ENCODE data around the gene TMTC4. TPM values are rescaled to one million over a fixed set of nuclear protein-coding genes. Genes with fewer than 3 reads are reported as not detected.

TMTC4 gene
- total RNA-seq, 2 experiments from 2014 or later: 8.0 to 9.3 TPM

GRCh38 chr13:100613031-100613430, 61.6 kb downstream of the TMTC4 start:
- ATAC-seq (ENCODE audit: poor library complexity) (no peak), DNase-seq (no peak)
- Histone ChIP-seq H3K9me3 (ENCODE audit: control insufficient read depth in 1 of 2, insufficient read depth in 1 of 2, low read length in 2 of 2) (no peaks in the 10 kb centered on the region), H3K36me3 (ENCODE audit: insufficient read depth, low read length) (peaks cover 7% of the 10 kb centered on the region), H3K4me3 (ENCODE audit: low read length) (no peak overlapping the region), H3K4me1 (ENCODE audit: insufficient read depth, low read length) (peaks cover 4% of the 10 kb centered on the region), H3K27ac (ENCODE audit: low read depth in 1 of 2, low read length in 2 of 2) (no peak overlapping the region), H3K27me3 (ENCODE audit: control insufficient read depth in 1 of 2, insufficient read depth in 2 of 2, low read length in 2 of 2) (no peaks in the 10 kb centered on the region)
- H3K27ac Mint-ChIP-seq: no peak overlapping the region
- H3K4me1 Mint-ChIP-seq (ENCODE audit: low read depth): peaks cover 8% of the 10 kb centered on the region
- ChIA-PET CTCF (no interaction called here), POLR2A (no interaction called here)
- no peak overlapping the region for H3K4me3 Mint-ChIP-seq
- TF ChIP-seq, protein P1, sequence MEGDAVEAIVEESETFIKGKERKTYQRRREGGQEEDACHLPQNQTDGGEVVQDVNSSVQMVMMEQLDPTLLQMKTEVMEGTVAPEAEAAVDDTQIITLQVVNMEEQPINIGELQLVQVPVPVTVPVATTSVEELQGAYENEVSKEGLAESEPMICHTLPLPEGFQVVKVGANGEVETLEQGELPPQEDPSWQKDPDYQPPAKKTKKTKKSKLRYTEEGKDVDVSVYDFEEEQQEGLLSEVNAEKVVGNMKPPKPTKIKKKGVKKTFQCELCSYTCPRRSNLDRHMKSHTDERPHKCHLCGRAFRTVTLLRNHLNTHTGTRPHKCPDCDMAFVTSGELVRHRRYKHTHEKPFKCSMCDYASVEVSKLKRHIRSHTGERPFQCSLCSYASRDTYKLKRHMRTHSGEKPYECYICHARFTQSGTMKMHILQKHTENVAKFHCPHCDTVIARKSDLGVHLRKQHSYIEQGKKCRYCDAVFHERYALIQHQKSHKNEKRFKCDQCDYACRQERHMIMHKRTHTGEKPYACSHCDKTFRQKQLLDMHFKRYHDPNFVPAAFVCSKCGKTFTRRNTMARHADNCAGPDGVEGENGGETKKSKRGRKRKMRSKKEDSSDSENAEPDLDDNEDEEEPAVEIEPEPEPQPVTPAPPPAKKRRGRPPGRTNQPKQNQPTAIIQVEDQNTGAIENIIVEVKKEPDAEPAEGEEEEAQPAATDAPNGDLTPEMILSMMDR (IDR thresholded peaks at IDR 0.05): no peak
- intact Hi-C loops (cut with DNase I, micrococcal nuclease): no loop called here
- H3K27me3 Mint-ChIP-seq: no peaks in the 10 kb centered on the region
- no peaks in the 10 kb centered on the region for H3K9me3 Mint-ChIP-seq
- H3K36me3 Mint-ChIP-seq (ENCODE audit: low read depth): peaks cover 31% of the 10 kb centered on the region

DNA sequence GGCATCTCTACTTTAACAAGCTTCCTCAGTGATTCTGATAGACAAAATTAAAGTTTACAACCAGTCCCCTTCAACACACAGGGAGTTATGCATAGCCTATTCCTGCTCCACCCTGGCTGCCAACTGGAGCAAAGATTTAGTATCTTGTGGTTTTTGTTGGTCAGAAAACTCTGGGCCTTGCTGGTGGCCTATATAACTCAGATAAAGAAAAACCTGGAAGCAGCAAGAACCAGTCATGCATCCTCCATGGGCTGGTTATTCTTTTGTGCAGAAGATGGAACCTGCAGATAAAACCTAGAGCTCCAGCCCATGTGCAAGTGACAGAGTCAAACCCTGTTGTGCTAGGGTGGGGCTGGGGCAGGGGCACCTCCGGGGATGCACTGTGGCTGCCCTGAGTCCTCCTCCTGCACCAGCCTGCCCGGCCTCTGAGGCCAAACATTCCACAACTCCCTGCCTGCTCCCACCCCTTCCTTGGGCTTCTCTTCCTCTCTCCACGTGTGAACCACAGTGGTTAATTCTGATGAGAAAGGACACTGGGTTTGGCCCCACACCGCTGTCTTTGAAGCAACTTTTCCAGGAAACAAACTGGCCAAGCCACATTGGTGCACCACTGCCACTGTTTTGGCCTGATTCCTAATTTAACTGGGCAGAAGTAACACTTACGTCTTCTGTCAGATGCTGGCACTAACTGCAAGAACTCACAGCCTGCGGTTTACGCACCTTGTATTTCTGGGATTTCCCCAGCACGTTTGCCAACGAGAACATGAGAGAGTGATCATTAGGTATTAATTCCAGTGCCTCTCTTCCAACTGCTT, 62.7 kb downstream of the TMTC4 start:
- Mint-ChIP-seq H3K4me3 (no peak overlapping the region), H3K27ac (no peak overlapping the region), H3K27me3 (no peaks in the 10 kb centered on the region), H3K9me3 (no peaks in the 10 kb centered on the region), H3K36me3 (ENCODE audit: low read depth) (peaks cover 29% of the 10 kb centered on the region), H3K4me1 (ENCODE audit: low read depth) (peaks cover 8% of the 10 kb centered on the region)
- ATAC-seq (ENCODE audit: poor library complexity) (no peak), DNase-seq (peak in 3 of 14 experiments; percentile 36 to 51 (median 50))
- Histone ChIP-seq H3K27ac (ENCODE audit: low read depth in 1 of 2, low read length in 2 of 2) (no peak overlapping the region), H3K4me1 (ENCODE audit: insufficient read depth, low read length) (peaks cover 4% of the 10 kb centered on the region), H3K36me3 (ENCODE audit: insufficient read depth, low read length) (peaks cover 7% of the 10 kb centered on the region), H3K4me3 (ENCODE audit: low read length) (no peak overlapping the region), H3K9me3 (ENCODE audit: control insufficient read depth in 1 of 2, insufficient read depth in 1 of 2, low read length in 2 of 2) (no peaks in the 10 kb centered on the region), H3K27me3 (ENCODE audit: control insufficient read depth in 1 of 2, insufficient read depth in 2 of 2, low read length in 2 of 2) (no peaks in the 10 kb centered on the region)
- CTCF ChIA-PET: interaction anchor here (1.5 kb wide), 1 partner anchor 51 kb away, joined by 3 read pairs; no protein-coding TSS in a partner anchor
- POLR2A ChIA-PET: no interaction called here
- TF ChIP-seq, protein P1 (IDR thresholded peaks at IDR 0.05): no peak
- intact Hi-C loops (cut with DNase I, micrococcal nuclease): no loop called here

DNA sequence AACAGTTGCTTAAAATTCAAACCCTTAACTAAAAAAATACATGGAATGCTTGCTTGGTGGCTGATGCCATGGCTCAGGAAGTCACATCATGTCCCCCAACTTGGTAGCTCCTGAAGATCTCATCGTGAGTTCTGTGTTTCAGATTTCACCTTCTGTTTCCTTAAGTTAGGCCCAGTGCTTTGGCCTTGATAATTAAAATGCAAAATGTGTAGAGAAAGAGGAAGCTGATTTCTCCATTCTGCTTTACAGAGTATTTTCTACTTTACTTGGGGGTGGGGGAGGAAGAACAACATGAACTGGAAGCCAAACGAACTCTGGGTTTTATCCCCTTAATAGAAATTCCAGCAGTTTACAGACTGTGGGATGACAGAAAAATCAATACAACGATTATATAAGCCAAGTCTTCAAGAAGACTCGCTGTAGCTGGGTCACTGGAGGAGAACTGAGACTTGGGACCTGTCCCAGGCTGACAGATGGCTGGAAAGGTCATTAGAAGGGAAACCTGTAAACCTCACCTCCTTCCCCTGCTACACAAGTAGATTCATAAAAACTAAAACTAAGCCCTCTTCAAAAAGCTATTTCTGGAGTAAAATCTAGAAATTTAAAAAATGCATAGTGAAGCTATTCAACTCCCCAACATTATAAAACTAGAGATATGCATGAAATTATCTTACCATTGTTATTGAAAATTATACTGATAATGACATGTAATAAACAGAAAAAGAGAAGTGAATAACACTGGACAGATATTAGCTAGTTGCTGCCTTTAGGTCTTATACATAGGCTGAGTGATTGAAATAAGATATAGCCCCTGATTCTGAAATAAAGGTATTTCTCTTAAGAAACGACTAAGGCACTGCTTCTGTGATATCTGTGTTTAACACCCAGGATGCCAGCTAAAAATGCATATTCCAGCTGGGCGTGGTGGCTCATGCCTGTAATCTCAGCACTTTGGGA, 63.9 kb downstream of the TMTC4 start:
- ATAC-seq (ENCODE audit: poor library complexity) (no peak), DNase-seq (no peak)
- H3K9me3 Mint-ChIP-seq: no peaks in the 10 kb centered on the region
- no peak overlapping the region for H3K4me3 Mint-ChIP-seq
- Histone ChIP-seq H3K9me3 (ENCODE audit: control insufficient read depth in 1 of 2, insufficient read depth in 1 of 2, low read length in 2 of 2) (no peaks in the 10 kb centered on the region), H3K4me3 (ENCODE audit: low read length) (no peak overlapping the region), H3K27me3 (ENCODE audit: control insufficient read depth in 1 of 2, insufficient read depth in 2 of 2, low read length in 2 of 2) (no peaks in the 10 kb centered on the region), H3K36me3 (ENCODE audit: insufficient read depth, low read length) (peaks cover 7% of the 10 kb centered on the region), H3K27ac (ENCODE audit: low read depth in 1 of 2, low read length in 2 of 2) (no peak overlapping the region), H3K4me1 (ENCODE audit: insufficient read depth, low read length) (peaks cover 4% of the 10 kb centered on the region)
- ChIA-PET CTCF (interaction anchor here (1.5 kb wide), 1 partner anchor 50 kb away, joined by 3 read pairs; no protein-coding TSS in a partner anchor), POLR2A (no interaction called here)
- H3K36me3 Mint-ChIP-seq (ENCODE audit: low read depth): peaks cover 35% of the 10 kb centered on the region
- intact Hi-C loops (cut with DNase I, micrococcal nuclease): no loop called here
- TF ChIP-seq, protein P1 (IDR thresholded peaks at IDR 0.05): no peak
- H3K27me3 Mint-ChIP-seq: no peaks in the 10 kb centered on the region
- H3K27ac Mint-ChIP-seq: no peak overlapping the region
- peaks cover 8% of the 10 kb centered on the region for H3K4me1 Mint-ChIP-seq (ENCODE audit: low read depth)
